ENCODE data around the gene CD2BP2. TPM values are rescaled to one million over a fixed set of nuclear protein-coding genes. Genes with fewer than 3 reads are reported as not detected.
A peak's percentile ranks its signal among the peaks of the same experiment; 100 is the strongest.

CD2BP2 gene
- total and polyA plus RNA-seq, 2 of the 13 experiments (the other 11 are each of a cell fraction or from before 2014, with no cell fraction given), result 24.9 to 54.6 TPM

DNA sequence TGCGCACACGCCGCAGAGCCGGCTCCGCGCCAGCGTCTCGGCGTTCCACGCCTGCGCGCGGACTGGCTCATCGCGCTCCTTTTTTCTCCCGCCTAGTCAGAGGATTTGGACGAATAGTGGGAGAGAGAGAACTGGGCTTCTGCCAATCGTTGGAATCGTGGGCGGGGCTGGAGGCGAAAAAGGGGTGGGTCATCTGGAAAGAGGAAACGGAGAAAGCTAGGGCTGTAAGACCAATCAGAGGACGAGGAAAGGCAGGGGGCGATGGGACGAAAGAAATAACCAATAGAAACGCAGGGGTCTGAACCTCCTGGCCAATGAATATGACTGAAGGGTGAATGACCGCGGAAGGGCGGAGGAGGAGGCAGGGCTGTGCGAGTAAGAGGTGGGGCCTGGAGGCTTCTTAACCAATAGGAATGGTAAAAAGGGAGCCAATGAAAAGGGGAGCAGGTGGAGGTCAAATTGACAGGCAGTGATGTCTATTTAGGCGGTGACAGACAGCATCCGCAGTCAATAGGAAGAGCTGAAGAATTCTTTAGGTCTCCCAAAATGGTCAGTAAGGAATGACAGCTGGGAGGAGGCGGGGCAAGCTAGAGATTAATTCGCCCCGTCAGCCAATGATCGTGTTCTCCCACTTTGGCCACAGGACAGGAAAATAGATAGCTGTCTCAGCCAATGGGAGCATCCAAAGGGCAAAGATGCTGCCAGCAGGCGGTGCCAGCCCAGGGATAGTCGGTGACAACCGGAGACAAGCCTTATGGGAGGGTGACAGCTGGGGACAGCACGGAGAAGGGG is 15.5 kb upstream of the CD2BP2 start, which contains the start of gene TBC1D10B (continued):
- TF ChIP-seq AKAP8 (CRISPR knock-in tag; IDR thresholded peaks at IDR 0.05), result no peak
- TF ChIP-seq ZNF841 (CRISPR knock-in tag; IDR thresholded peaks at IDR 0.05; ENCODE audit: borderline replicate concordance), result no peak
- no peak; the same call in 1 of the 2 replicates for TF ChIP-seq SMC3 (IDR thresholded peaks at IDR 0.05; ENCODE audit: low read length)
- TF ChIP-seq ZNF569 (CRISPR knock-in tag; IDR thresholded peaks at IDR 0.05; ENCODE audit: borderline replicate concordance), result no peak
- TF ChIP-seq, protein P1, sequence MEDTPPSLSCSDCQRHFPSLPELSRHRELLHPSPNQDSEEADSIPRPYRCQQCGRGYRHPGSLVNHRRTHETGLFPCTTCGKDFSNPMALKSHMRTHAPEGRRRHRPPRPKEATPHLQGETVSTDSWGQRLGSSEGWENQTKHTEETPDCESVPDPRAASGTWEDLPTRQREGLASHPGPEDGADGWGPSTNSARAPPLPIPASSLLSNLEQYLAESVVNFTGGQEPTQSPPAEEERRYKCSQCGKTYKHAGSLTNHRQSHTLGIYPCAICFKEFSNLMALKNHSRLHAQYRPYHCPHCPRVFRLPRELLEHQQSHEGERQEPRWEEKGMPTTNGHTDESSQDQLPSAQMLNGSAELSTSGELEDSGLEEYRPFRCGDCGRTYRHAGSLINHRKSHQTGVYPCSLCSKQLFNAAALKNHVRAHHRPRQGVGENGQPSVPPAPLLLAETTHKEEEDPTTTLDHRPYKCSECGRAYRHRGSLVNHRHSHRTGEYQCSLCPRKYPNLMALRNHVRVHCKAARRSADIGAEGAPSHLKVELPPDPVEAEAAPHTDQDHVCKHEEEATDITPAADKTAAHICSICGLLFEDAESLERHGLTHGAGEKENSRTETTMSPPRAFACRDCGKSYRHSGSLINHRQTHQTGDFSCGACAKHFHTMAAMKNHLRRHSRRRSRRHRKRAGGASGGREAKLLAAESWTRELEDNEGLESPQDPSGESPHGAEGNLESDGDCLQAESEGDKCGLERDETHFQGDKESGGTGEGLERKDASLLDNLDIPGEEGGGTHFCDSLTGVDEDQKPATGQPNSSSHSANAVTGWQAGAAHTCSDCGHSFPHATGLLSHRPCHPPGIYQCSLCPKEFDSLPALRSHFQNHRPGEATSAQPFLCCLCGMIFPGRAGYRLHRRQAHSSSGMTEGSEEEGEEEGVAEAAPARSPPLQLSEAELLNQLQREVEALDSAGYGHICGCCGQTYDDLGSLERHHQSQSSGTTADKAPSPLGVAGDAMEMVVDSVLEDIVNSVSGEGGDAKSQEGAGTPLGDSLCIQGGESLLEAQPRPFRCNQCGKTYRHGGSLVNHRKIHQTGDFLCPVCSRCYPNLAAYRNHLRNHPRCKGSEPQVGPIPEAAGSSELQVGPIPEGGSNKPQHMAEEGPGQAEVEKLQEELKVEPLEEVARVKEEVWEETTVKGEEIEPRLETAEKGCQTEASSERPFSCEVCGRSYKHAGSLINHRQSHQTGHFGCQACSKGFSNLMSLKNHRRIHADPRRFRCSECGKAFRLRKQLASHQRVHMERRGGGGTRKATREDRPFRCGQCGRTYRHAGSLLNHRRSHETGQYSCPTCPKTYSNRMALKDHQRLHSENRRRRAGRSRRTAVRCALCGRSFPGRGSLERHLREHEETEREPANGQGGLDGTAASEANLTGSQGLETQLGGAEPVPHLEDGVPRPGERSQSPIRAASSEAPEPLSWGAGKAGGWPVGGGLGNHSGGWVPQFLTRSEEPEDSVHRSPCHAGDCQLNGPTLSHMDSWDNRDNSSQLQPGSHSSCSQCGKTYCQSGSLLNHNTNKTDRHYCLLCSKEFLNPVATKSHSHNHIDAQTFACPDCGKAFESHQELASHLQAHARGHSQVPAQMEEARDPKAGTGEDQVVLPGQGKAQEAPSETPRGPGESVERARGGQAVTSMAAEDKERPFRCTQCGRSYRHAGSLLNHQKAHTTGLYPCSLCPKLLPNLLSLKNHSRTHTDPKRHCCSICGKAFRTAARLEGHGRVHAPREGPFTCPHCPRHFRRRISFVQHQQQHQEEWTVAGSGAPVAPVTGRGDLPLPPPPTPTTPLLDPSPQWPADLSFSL (CRISPR knock-in tag; IDR thresholded peaks at IDR 0.05), result no peak
- TF ChIP-seq GABPA (IDR thresholded peaks at IDR 0.05; ENCODE audit: low read depth, low read length), result peak; percentile 56
- TF ChIP-seq GABPA (CRISPR knock-in tag; IDR thresholded peaks at IDR 0.05; ENCODE audit: low read depth), result peak; percentile 86
- TF ChIP-seq ZNF597 (CRISPR knock-in tag; IDR thresholded peaks at IDR 0.05), result no peak
- TF ChIP-seq ZNF17 (CRISPR knock-in tag; IDR thresholded peaks at IDR 0.05), result no peak
- TF ChIP-seq TIGD3 (CRISPR knock-in tag; IDR thresholded peaks at IDR 0.05; ENCODE audit: borderline replicate concordance), result no peak
- no peak for TF ChIP-seq ZC3H4 (CRISPR knock-in tag; IDR thresholded peaks at IDR 0.05; ENCODE audit: borderline replicate concordance)
- no peak for TF ChIP-seq ZBED4 (CRISPR knock-in tag; IDR thresholded peaks at IDR 0.05; ENCODE audit: borderline replicate concordance)
- TF ChIP-seq EZH2 (conservative IDR thresholded peaks at IDR 0.05; ENCODE audit: low read depth, low read length), result no peak
- no peak for TF ChIP-seq ZNF441 (CRISPR knock-in tag; IDR thresholded peaks at IDR 0.05; ENCODE audit: borderline replicate concordance)
- TF ChIP-seq ZNF251 (CRISPR knock-in tag; IDR thresholded peaks at IDR 0.05), result no peak
